Memory B cell (primary cell): ENCODE data around the gene FBXL15.

Source experiments
- ATAC-seq: fragments of 150-1000 bp; cut with Tn5 transposase; 2 replicates; pipeline ENCODE4 v1.10.0; 2021; ENCODE audit warnings: low read depth, mild to moderate bottlenecking, moderate library complexity
- DNase-seq, 2 donors: peaks; one replicate each; pipeline ENCODE4 v3.0.0; 2022; ENCODE audit warnings: low spot score in 2 of 2
- H3K27ac Mint-ChIP-seq: one replicate; pipeline ENCODE4 v1.8.0; 2022; ENCODE audit warnings: mild to moderate bottlenecking, moderate library complexity, mixed read lengths
- H3K27me3 Mint-ChIP-seq: one replicate; pipeline ENCODE4 v1.8.0; 2022; ENCODE audit warnings: mixed read lengths
- H3K36me3 Mint-ChIP-seq: one replicate; pipeline ENCODE4 v1.8.0; 2022; ENCODE audit warnings: mild to moderate bottlenecking, mixed read lengths
- H3K4me1 Mint-ChIP-seq: one replicate; pipeline ENCODE4 v1.8.0; 2022; ENCODE audit warnings: mixed read lengths
- H3K4me3 Mint-ChIP-seq: one replicate; pipeline ENCODE4 v1.8.0; 2022; ENCODE audit warnings: mild to moderate bottlenecking, moderate library complexity, mixed read lengths
- H3K9me3 Mint-ChIP-seq: one replicate; pipeline ENCODE4 v1.8.0; 2022; ENCODE audit warnings: mixed read lengths

Gene FBXL15

GRCh38 chr10:102420714-102421506 lies at the start of gene FBXL15:
Gene FBXL15 (plus strand): TSS chr10:102420836. CDS start chr10:102421130, 294 bp downstream.
- no peaks in the 10 kb centered on the region for H3K9me3 Mint-ChIP-seq
- H3K4me1 Mint-ChIP-seq = peaks cover 20% of the 10 kb centered on the region
- peak within 1 kb of the TSS; percentile 97 for H3K4me3 Mint-ChIP-seq
- H3K36me3 Mint-ChIP-seq = peaks cover 3% of the 10 kb centered on the region
- peak; percentile 79 for ATAC-seq
- H3K27ac Mint-ChIP-seq = peak within 1 kb of the TSS; percentile 94
- peaks cover 19% of the 10 kb centered on the region for H3K27me3 Mint-ChIP-seq
- DNase-seq = peak; percentile 96 to 97

GRCh38 chr10:102371295-102371694 lies 49.3 kb upstream of the FBXL15 start:
- Mint-ChIP-seq H3K36me3 (peaks cover 50% of the 10 kb centered on the region), H3K27me3 (no peaks in the 10 kb centered on the region), H3K4me3 (no peak overlapping the region), H3K9me3 (no peaks in the 10 kb centered on the region), H3K4me1 (no peaks in the 10 kb centered on the region), H3K27ac (no peak overlapping the region)
- DNase-seq (no peak), ATAC-seq (no peak)

- no peak for DNase-seq
- Mint-ChIP-seq H3K9me3 (no peaks in the 10 kb centered on the region), H3K27ac (no peak overlapping the region), H3K36me3 (peaks cover 42% of the 10 kb centered on the region), H3K4me1 (no peaks in the 10 kb centered on the region), H3K4me3 (no peak overlapping the region), H3K27me3 (no peaks in the 10 kb centered on the region)
- ATAC-seq = peak; percentile 27
Measured at GRCh38 chr10:102375250-102375649, 45.4 kb upstream of the FBXL15 start.

GRCh38 chr10:102375867-102376266 lies 44.8 kb upstream of the FBXL15 start:
- DNase-seq (no peak), ATAC-seq (no peak)
- Mint-ChIP-seq H3K4me1 (no peaks in the 10 kb centered on the region), H3K27me3 (no peaks in the 10 kb centered on the region), H3K9me3 (no peaks in the 10 kb centered on the region), H3K36me3 (peaks cover 38% of the 10 kb centered on the region), H3K27ac (no peak overlapping the region), H3K4me3 (no peak overlapping the region)

- Mint-ChIP-seq H3K27ac (no peak overlapping the region), H3K9me3 (no peaks in the 10 kb centered on the region), H3K4me3 (no peak overlapping the region), H3K36me3 (peaks cover 33% of the 10 kb centered on the region), H3K4me1 (no peaks in the 10 kb centered on the region), H3K27me3 (no peaks in the 10 kb centered on the region)
- ATAC-seq (no peak), DNase-seq (no peak)
Measured at GRCh38 chr10:102376901-102377300, 43.7 kb upstream of the FBXL15 start.

- Mint-ChIP-seq H3K9me3 (no peaks in the 10 kb centered on the region), H3K4me1 (peaks cover 6% of the 10 kb centered on the region), H3K27me3 (no peaks in the 10 kb centered on the region), H3K27ac (no peak overlapping the region), H3K4me3 (no peak overlapping the region), H3K36me3 (peaks cover 28% of the 10 kb centered on the region)
- no peak for DNase-seq
- ATAC-seq = no peak
Measured at GRCh38 chr10:102379383-102379782, 41.3 kb upstream of the FBXL15 start.

- peaks cover 17% of the 10 kb centered on the region for H3K36me3 Mint-ChIP-seq
- H3K27me3 Mint-ChIP-seq = no peaks in the 10 kb centered on the region
- DNase-seq (no peak), ATAC-seq (no peak)
- H3K9me3 Mint-ChIP-seq = no peaks in the 10 kb centered on the region
- no peak overlapping the region for H3K27ac Mint-ChIP-seq
- H3K4me3 Mint-ChIP-seq = no peak overlapping the region
- H3K4me1 Mint-ChIP-seq = peaks cover 13% of the 10 kb centered on the region
Measured at GRCh38 chr10:102381983-102382382, 38.7 kb upstream of the FBXL15 start.

- Mint-ChIP-seq H3K27me3 (no peaks in the 10 kb centered on the region), H3K4me3 (no peak overlapping the region), H3K4me1 (peaks cover 13% of the 10 kb centered on the region), H3K36me3 (peaks cover 17% of the 10 kb centered on the region), H3K9me3 (no peaks in the 10 kb centered on the region), H3K27ac (no peak overlapping the region)
- ATAC-seq (no peak), DNase-seq (no peak)
Measured at GRCh38 chr10:102382871-102383270, 37.8 kb upstream of the FBXL15 start.

- DNase-seq (no peak), ATAC-seq (no peak)
- H3K27me3 Mint-ChIP-seq = no peaks in the 10 kb centered on the region
- H3K9me3 Mint-ChIP-seq = no peaks in the 10 kb centered on the region
- peaks cover 15% of the 10 kb centered on the region for H3K36me3 Mint-ChIP-seq
- no peak overlapping the region for H3K27ac Mint-ChIP-seq
- peaks cover 13% of the 10 kb centered on the region for H3K4me1 Mint-ChIP-seq
- H3K4me3 Mint-ChIP-seq = no peak overlapping the region
Measured at GRCh38 chr10:102384053-102384452, 36.6 kb upstream of the FBXL15 start.

GRCh38 chr10:102384606-102385429 lies 35.8 kb upstream of the FBXL15 start:
- Mint-ChIP-seq H3K27ac (peak overlapping the region; percentile 55), H3K4me3 (no peak overlapping the region), H3K36me3 (peaks cover 10% of the 10 kb centered on the region)

GRCh38 chr10:102389894-102390293 lies 30.7 kb upstream of the FBXL15 start:
- Mint-ChIP-seq H3K4me3 (no peak overlapping the region), H3K9me3 (no peaks in the 10 kb centered on the region), H3K27me3 (no peaks in the 10 kb centered on the region), H3K36me3 (no peaks in the 10 kb centered on the region), H3K4me1 (peaks cover 13% of the 10 kb centered on the region), H3K27ac (no peak overlapping the region)
- ATAC-seq (no peak), DNase-seq (no peak)

More at GRCh38 chr10:102384606-102385429, 35.8 kb upstream of the FBXL15 start:
- Mint-ChIP-seq H3K27me3 (no peaks in the 10 kb centered on the region), H3K4me1 (peaks cover 13% of the 10 kb centered on the region), H3K9me3 (no peaks in the 10 kb centered on the region)
- ATAC-seq (peak; percentile 78), DNase-seq (no peak)

- DNase-seq (no peak), ATAC-seq (no peak)
- Mint-ChIP-seq H3K4me1 (peaks cover 19% of the 10 kb centered on the region), H3K27ac (peak overlapping the region; percentile 100), H3K27me3 (no peaks in the 10 kb centered on the region), H3K36me3 (peaks cover 8% of the 10 kb centered on the region), H3K4me3 (no peak overlapping the region), H3K9me3 (no peaks in the 10 kb centered on the region)
Measured at GRCh38 chr10:102392306-102392705, 28.3 kb upstream of the FBXL15 start.

- no peak for DNase-seq
- no peak for ATAC-seq
- H3K4me1 Mint-ChIP-seq = peaks cover 28% of the 10 kb centered on the region
- H3K27ac Mint-ChIP-seq = peak overlapping the region; percentile 100
- peak overlapping the region; percentile 97 for H3K4me3 Mint-ChIP-seq
- H3K27me3 Mint-ChIP-seq = no peaks in the 10 kb centered on the region
- no peaks in the 10 kb centered on the region for H3K9me3 Mint-ChIP-seq
- H3K36me3 Mint-ChIP-seq = peaks cover 12% of the 10 kb centered on the region
Measured at GRCh38 chr10:102393411-102394078, 27.1 kb upstream of the FBXL15 start.
